GM20431 (cell line): ENCODE data around the gene RAB3GAP2.
"Not testable (repeated sequence)": the region's sequence is repeated elsewhere in the genome, so short reads cannot be mapped to it uniquely, and the experiment has no call there.

ENCODE experiments used
- in situ Hi-C: fragments of 300-500 bp; cut with MseI, MboI; formaldehyde crosslinking; loops from one replicate; pipeline ENCODE4 v1.15.0; 2020; ENCODE audit warnings: low sequenced_read_pairs; ENCODE audit not compliant: unreplicated experiment

RAB3GAP2 gene

GRCh38 chr1:220157738-220158137 is 114.5 kb downstream of the RAB3GAP2 start:
- in situ Hi-C loops = no loop called here

- in situ Hi-C loops = no loop called here
Measured at GRCh38 chr1:220156620-220157146, 115.6 kb downstream of the RAB3GAP2 start.

- in situ Hi-C loops = no loop called here
Measured at GRCh38 chr1:220153147-220153546, 119.1 kb downstream of the RAB3GAP2 start.

GRCh38 chr1:220151454-220151853 is 120.8 kb downstream of the RAB3GAP2 start:
- in situ Hi-C loops = no loop called here

- in situ Hi-C loops = no loop called here
Measured at GRCh38 chr1:220149742-220150141, 122.5 kb downstream of the RAB3GAP2 start.

GRCh38 chr1:220144051-220144450 is 128.2 kb downstream of the RAB3GAP2 start:
- in situ Hi-C loops = no loop called here

GRCh38 chr1:220139966-220140365 is 132.3 kb downstream of the RAB3GAP2 start:
- in situ Hi-C loops = no loop called here

GRCh38 chr1:220137019-220137786 is 135.1 kb downstream of the RAB3GAP2 start:
- in situ Hi-C loops = no loop called here

GRCh38 chr1:220135755-220136154 is 136.5 kb downstream of the RAB3GAP2 start:
- in situ Hi-C loops = no loop called here

GRCh38 chr1:220129479-220130210 is 142.6 kb downstream of the RAB3GAP2 start:
- in situ Hi-C loops = no loop called here

- in situ Hi-C loops = no loop called here
Measured at GRCh38 chr1:220127076-220127475, 145.2 kb downstream of the RAB3GAP2 start.

- in situ Hi-C loops = no loop called here
Measured at GRCh38 chr1:220124542-220124941, 147.7 kb downstream of the RAB3GAP2 start.

GRCh38 chr1:220123889-220124288 is 148.4 kb downstream of the RAB3GAP2 start:
- in situ Hi-C loops = no loop called here

GRCh38 chr1:220123066-220123465 is 149.2 kb downstream of the RAB3GAP2 start:
- in situ Hi-C loops = no loop called here

GRCh38 chr1:220121791-220122530 is 150.3 kb downstream of the RAB3GAP2 start:
- in situ Hi-C loops = no loop called here

GRCh38 chr1:220119043-220119512 is 153.2 kb downstream of the RAB3GAP2 start:
- in situ Hi-C loops = no loop called here

- in situ Hi-C loops = no loop called here
Measured at GRCh38 chr1:220113136-220113695, 159.0 kb downstream of the RAB3GAP2 start.

GRCh38 chr1:220112600-220112999 is 159.7 kb downstream of the RAB3GAP2 start:
- in situ Hi-C loops = not testable (repeated sequence)

- in situ Hi-C loops = not testable (repeated sequence)
Measured at GRCh38 chr1:220110473-220110872, 161.8 kb downstream of the RAB3GAP2 start.

GRCh38 chr1:220099826-220100225 is 172.4 kb downstream of the RAB3GAP2 start:
- in situ Hi-C loops = no loop called here
